GM23338 (cell line): ENCODE results near the gene SLC44A1. TPM values are rescaled to one million over a fixed set of nuclear protein-coding genes. Genes with fewer than 3 reads are reported as not detected.

Source experiments
- ATAC-seq: fragments of 200-7000 bp; cut with Tn5 transposase; 3 replicates; pipeline ENCODE4 v1.9.1; 2020
- DNase-seq: peaks from one replicate; pipeline ENCODE4 v3.0.0-alpha.2; 2015; ENCODE audit warnings: low spot score
- H2AFZ ChIP-seq: fragments of 200-600 bp; sonication (generic); 2 replicates; pipeline ENCODE4 v1.8.0; 2016; ENCODE audit warnings: antibody characterized with exemption, mild to moderate bottlenecking, moderate library complexity
- H3F3A ChIP-seq: fragments of 200-600 bp; sonication (generic); replicated peaks from 2 replicates; pipeline ENCODE4 v1.8.0; 2017; ENCODE audit warnings: antibody characterized with exemption, mixed run types, low read depth
- H3K27ac ChIP-seq: fragments of 200-600 bp; sonication (generic); 2 replicates; pipeline ENCODE4 v1.6.1; 2016; ENCODE audit warnings: low read depth
- H3K27me3 ChIP-seq: fragments of 200-600 bp; sonication (generic); 2 replicates; pipeline ENCODE4 v1.8.0; 2016; ENCODE audit warnings: mild to moderate bottlenecking, mixed run types, moderate library complexity; ENCODE audit not compliant: insufficient read depth
- H3K36me3 ChIP-seq: fragments of 200-600 bp; sonication (generic); 2 replicates; pipeline ENCODE4 v1.8.0; 2016; ENCODE audit warnings: mild to moderate bottlenecking; ENCODE audit not compliant: insufficient read depth
- H3K4me1 ChIP-seq: fragments of 200-600 bp; sonication (generic); 2 replicates; pipeline ENCODE4 v1.8.0; 2016; ENCODE audit warnings: mild to moderate bottlenecking, moderate library complexity; ENCODE audit not compliant: insufficient read depth
- H3K4me2 ChIP-seq: fragments of 200-600 bp; sonication (generic); 2 replicates; pipeline ENCODE4 v1.7.1; 2017; ENCODE audit warnings: mixed run types
- H3K4me3 ChIP-seq: fragments of 200-600 bp; sonication (generic); 2 replicates; pipeline ENCODE4 v1.6.1; 2016; ENCODE audit warnings: mixed run types
- H3K79me2 ChIP-seq: fragments of 200-600 bp; sonication (generic); replicated peaks from 2 replicates; pipeline ENCODE4 v1.8.0; 2017; ENCODE audit warnings: mild to moderate bottlenecking; ENCODE audit not compliant: insufficient read depth
- H3K9me2 ChIP-seq: fragments of 200-600 bp; sonication (generic); 2 replicates; pipeline ENCODE4 v1.8.0; 2017; ENCODE audit not compliant: insufficient read depth
- H4K20me1 ChIP-seq: fragments of 200-600 bp; sonication (generic); replicated peaks from 2 replicates; pipeline ENCODE4 v1.8.0; 2017; ENCODE audit warnings: mild to moderate bottlenecking; ENCODE audit not compliant: insufficient read depth
- H3K27ac Mint-ChIP-seq: 2 replicates; pipeline ENCODE4 v1.8.0; 2020; ENCODE audit warnings: inconsistent platforms, mild to moderate bottlenecking, moderate library complexity, mixed read lengths
- H3K27me3 Mint-ChIP-seq: 3 replicates; pipeline ENCODE4 v1.8.0; 2022; ENCODE audit warnings: low read depth, mild to moderate bottlenecking, moderate library complexity, mixed read lengths, inconsistent platforms; ENCODE audit not compliant: insufficient read depth, poor library complexity
- H3K36me3 Mint-ChIP-seq: 3 replicates; pipeline ENCODE4 v1.8.0; 2021; ENCODE audit warnings: low read depth, mild to moderate bottlenecking, inconsistent platforms, moderate library complexity, mixed read lengths
- H3K4me1 Mint-ChIP-seq: 3 replicates; pipeline ENCODE4 v1.8.0; 2020; ENCODE audit warnings: mild to moderate bottlenecking, inconsistent platforms, mixed read lengths
- H3K4me3 Mint-ChIP-seq: 3 replicates; pipeline ENCODE4 v1.8.0; 2021; ENCODE audit warnings: moderate library complexity, mild to moderate bottlenecking, inconsistent platforms, mixed read lengths
- H3K9me3 Mint-ChIP-seq: 3 replicates; pipeline ENCODE4 v1.8.0; 2020; ENCODE audit warnings: moderate library complexity, mild to moderate bottlenecking, inconsistent platforms, mixed read lengths
- CREB1 ChIP-seq: fragments of 250-450 bp; sonication (Bioruptor Pico); IDR thresholded peaks from 2 replicates; pipeline ENCODE4 v1.5.0; 2020; ENCODE audit warnings: low read depth, mild to moderate bottlenecking, moderate library complexity
- CTCF ChIP-seq, 2 experiments: fragments of 200-600 bp in 1 of 2; sonication (generic) in 1 of 2; conservative IDR thresholded peaks; 2 replicates each; pipeline versions ENCODE4 v1.5.1 to v1.6.1; 2016 to 2017; ENCODE audit warnings: antibody characterized with exemption in 2 of 2, low read depth in 2 of 2, mild to moderate bottlenecking in 2 of 2, moderate library complexity in 1 of 2
- EZH2phosphoT487 ChIP-seq: fragments of 200-600 bp; sonication (generic); IDR thresholded peaks from one replicate; pipeline ENCODE4 v1.8.1; 2018; ENCODE audit warnings: antibody characterized with exemption; ENCODE audit not compliant: unreplicated experiment
- NANOG ChIP-seq: IDR thresholded peaks from 2 replicates; pipeline ENCODE4 v1.6.1; 2016; ENCODE audit warnings: antibody characterized with exemption, borderline replicate concordance
- POLR2AphosphoS5 ChIP-seq: IDR thresholded peaks from 2 replicates; pipeline ENCODE4 v1.6.1; 2016; ENCODE audit warnings: antibody characterized with exemption, low read depth
- REST ChIP-seq: IDR thresholded peaks from one replicate; pipeline ENCODE4 v1.6.1; 2018; ENCODE audit warnings: antibody characterized with exemption; ENCODE audit not compliant: unreplicated experiment
- polyA plus RNA-seq: library from polyadenylated mRNA; unstranded; fragments of >200 nt; fragmentation: Nextera tagmentation; extraction: Ambion mirVana; gene quantifications from 2 replicates; pipeline ENCODE4 v1.2.1, GENCODE V29; 2016
- total RNA-seq: library from RNA; depleted of rRNA; stranded (reverse); fragments of >200 nt; shearing (Covaris generic); gene quantifications from 2 replicates; pipeline ENCODE4 v1.2.3, GENCODE V29; 2014
- TF ChIP-seq, protein P1 (sequence below): IDR thresholded peaks from 2 replicates; pipeline ENCODE4 v1.6.1; 2016; ENCODE audit warnings: antibody characterized with exemption
- TF ChIP-seq, protein P2 (sequence below): fragments of 250-450 bp; sonication (Bioruptor Pico); IDR thresholded peaks from 2 replicates; pipeline ENCODE4 v1.5.0; 2020; ENCODE audit warnings: mild to moderate bottlenecking, moderate library complexity

SLC44A1 gene
- total and polyA plus RNA-seq, 2 experiments from 2014 or later: 14.9 to 75.0 TPM

GRCh38 chr9:105233873-105234272 lies 10.6 kb upstream of the SLC44A1 start (continued):
- TF ChIP-seq CREB1 (CRISPR knock-in tag) (no peak), CTCF (conservative IDR thresholded peaks at IDR 0.05; ENCODE audit: low read depth in 2 of 2) (no peak), POLR2AphosphoS5 (no peak), EZH2phosphoT487 (no peak)

- no peaks in the 10 kb centered on the region for H3F3A ChIP-seq
- H3K36me3 ChIP-seq: no peaks in the 10 kb centered on the region
- no peak overlapping the region for H3K27ac Mint-ChIP-seq
- no peak overlapping the region for H2AFZ ChIP-seq
- H3K4me1 ChIP-seq: peaks cover 26% of the 10 kb centered on the region
- H3K27me3 ChIP-seq: no peaks in the 10 kb centered on the region
- ATAC-seq (no peak), DNase-seq (no peak)
- H3K9me3 Mint-ChIP-seq: no peaks in the 10 kb centered on the region
- H3K9me2 ChIP-seq: no peaks in the 10 kb centered on the region
- TF ChIP-seq, protein P1, sequence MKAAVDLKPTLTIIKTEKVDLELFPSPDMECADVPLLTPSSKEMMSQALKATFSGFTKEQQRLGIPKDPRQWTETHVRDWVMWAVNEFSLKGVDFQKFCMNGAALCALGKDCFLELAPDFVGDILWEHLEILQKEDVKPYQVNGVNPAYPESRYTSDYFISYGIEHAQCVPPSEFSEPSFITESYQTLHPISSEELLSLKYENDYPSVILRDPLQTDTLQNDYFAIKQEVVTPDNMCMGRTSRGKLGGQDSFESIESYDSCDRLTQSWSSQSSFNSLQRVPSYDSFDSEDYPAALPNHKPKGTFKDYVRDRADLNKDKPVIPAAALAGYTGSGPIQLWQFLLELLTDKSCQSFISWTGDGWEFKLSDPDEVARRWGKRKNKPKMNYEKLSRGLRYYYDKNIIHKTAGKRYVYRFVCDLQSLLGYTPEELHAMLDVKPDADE: no peak
- TF ChIP-seq CTCF (conservative IDR thresholded peaks at IDR 0.05; ENCODE audit: low read depth in 2 of 2) (no peak), REST (no peak), EZH2phosphoT487 (no peak), NANOG (no peak)
- TF ChIP-seq, protein P2, sequence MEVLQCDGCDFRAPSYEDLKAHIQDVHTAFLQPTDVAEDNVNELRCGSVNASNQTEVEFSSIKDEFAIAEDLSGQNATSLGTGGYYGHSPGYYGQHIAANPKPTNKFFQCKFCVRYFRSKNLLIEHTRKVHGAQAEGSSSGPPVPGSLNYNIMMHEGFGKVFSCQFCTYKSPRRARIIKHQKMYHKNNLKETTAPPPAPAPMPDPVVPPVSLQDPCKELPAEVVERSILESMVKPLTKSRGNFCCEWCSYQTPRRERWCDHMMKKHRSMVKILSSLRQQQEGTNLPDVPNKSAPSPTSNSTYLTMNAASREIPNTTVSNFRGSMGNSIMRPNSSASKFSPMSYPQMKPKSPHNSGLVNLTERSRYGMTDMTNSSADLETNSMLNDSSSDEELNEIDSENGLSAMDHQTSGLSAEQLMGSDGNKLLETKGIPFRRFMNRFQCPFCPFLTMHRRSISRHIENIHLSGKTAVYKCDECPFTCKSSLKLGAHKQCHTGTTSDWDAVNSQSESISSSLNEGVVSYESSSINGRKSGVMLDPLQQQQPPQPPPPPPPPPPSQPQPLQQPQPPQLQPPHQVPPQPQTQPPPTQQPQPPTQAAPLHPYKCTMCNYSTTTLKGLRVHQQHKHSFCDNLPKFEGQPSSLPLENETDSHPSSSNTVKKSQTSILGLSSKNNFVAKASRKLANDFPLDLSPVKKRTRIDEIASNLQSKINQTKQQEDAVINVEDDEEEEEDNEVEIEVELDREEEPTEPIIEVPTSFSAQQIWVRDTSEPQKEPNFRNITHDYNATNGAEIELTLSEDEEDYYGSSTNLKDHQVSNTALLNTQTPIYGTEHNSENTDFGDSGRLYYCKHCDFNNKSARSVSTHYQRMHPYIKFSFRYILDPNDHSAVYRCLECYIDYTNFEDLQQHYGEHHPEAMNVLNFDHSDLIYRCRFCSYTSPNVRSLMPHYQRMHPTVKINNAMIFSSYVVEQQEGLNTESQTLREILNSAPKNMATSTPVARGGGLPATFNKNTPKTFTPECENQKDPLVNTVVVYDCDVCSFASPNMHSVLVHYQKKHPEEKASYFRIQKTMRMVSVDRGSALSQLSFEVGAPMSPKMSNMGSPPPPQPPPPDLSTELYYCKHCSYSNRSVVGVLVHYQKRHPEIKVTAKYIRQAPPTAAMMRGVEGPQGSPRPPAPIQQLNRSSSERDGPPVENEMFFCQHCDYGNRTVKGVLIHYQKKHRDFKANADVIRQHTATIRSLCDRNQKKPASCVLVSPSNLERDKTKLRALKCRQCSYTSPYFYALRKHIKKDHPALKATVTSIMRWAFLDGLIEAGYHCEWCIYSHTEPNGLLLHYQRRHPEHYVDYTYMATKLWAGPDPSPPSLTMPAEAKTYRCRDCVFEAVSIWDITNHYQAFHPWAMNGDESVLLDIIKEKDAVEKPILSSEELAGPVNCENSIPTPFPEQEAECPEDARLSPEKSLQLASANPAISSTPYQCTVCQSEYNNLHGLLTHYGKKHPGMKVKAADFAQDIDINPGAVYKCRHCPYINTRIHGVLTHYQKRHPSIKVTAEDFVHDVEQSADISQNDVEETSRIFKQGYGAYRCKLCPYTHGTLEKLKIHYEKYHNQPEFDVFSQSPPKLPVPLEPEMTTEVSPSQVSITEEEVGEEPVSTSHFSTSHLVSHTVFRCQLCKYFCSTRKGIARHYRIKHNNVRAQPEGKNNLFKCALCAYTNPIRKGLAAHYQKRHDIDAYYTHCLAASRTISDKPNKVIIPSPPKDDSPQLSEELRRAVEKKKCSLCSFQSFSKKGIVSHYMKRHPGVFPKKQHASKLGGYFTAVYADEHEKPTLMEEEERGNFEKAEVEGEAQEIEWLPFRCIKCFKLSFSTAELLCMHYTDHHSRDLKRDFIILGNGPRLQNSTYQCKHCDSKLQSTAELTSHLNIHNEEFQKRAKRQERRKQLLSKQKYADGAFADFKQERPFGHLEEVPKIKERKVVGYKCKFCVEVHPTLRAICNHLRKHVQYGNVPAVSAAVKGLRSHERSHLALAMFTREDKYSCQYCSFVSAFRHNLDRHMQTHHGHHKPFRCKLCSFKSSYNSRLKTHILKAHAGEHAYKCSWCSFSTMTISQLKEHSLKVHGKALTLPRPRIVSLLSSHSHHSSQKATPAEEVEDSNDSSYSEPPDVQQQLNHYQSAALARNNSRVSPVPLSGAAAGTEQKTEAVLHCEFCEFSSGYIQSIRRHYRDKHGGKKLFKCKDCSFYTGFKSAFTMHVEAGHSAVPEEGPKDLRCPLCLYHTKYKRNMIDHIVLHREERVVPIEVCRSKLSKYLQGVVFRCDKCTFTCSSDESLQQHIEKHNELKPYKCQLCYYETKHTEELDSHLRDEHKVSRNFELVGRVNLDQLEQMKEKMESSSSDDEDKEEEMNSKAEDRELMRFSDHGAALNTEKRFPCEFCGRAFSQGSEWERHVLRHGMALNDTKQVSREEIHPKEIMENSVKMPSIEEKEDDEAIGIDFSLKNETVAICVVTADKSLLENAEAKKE (CRISPR knock-in tag): no peak
- H3K4me3 ChIP-seq: no peak overlapping the region
- H3K79me2 ChIP-seq: no peaks in the 10 kb centered on the region
- H3K36me3 Mint-ChIP-seq: no peaks in the 10 kb centered on the region
- no peaks in the 10 kb centered on the region for H4K20me1 ChIP-seq
- H3K4me1 Mint-ChIP-seq: peaks cover 19% of the 10 kb centered on the region
- peaks cover 1% of the 10 kb centered on the region for H3K27me3 Mint-ChIP-seq
- no peak overlapping the region for H3K4me2 ChIP-seq
- H3K27ac ChIP-seq: no peak overlapping the region
- no peak overlapping the region for H3K4me3 Mint-ChIP-seq
Measured at GRCh38 chr9:105236261-105236660, 8.2 kb upstream of the SLC44A1 start.
